ENCODE data around the gene VAMP4.

- TF ChIP-seq, protein P1, sequence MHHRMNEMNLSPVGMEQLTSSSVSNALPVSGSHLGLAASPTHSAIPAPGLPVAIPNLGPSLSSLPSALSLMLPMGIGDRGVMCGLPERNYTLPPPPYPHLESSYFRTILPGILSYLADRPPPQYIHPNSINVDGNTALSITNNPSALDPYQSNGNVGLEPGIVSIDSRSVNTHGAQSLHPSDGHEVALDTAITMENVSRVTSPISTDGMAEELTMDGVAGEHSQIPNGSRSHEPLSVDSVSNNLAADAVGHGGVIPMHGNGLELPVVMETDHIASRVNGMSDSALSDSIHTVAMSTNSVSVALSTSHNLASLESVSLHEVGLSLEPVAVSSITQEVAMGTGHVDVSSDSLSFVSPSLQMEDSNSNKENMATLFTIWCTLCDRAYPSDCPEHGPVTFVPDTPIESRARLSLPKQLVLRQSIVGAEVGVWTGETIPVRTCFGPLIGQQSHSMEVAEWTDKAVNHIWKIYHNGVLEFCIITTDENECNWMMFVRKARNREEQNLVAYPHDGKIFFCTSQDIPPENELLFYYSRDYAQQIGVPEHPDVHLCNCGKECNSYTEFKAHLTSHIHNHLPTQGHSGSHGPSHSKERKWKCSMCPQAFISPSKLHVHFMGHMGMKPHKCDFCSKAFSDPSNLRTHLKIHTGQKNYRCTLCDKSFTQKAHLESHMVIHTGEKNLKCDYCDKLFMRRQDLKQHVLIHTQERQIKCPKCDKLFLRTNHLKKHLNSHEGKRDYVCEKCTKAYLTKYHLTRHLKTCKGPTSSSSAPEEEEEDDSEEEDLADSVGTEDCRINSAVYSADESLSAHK (tag by site-specific recombination; IDR thresholded peaks at IDR 0.05), result no peak
- no peak for TF ChIP-seq CTCF (tag by site-specific recombination; IDR thresholded peaks at IDR 0.05)
- TF ChIP-seq ZNF654 (tag by site-specific recombination; IDR thresholded peaks at IDR 0.05; ENCODE audit: low read depth), result no peak
- TF ChIP-seq, protein P2, sequence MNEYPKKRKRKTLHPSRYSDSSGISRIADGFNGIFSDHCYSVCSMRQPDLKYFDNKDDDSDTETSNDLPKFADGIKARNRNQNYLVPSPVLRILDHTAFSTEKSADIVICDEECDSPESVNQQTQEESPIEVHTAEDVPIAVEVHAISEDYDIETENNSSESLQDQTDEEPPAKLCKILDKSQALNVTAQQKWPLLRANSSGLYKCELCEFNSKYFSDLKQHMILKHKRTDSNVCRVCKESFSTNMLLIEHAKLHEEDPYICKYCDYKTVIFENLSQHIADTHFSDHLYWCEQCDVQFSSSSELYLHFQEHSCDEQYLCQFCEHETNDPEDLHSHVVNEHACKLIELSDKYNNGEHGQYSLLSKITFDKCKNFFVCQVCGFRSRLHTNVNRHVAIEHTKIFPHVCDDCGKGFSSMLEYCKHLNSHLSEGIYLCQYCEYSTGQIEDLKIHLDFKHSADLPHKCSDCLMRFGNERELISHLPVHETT (tag by site-specific recombination; IDR thresholded peaks at IDR 0.05), result no peak
- TF ChIP-seq YY1 (tag by site-specific recombination; IDR thresholded peaks at IDR 0.05), result no peak
- TF ChIP-seq ZBTB7A (tag by site-specific recombination; IDR thresholded peaks at IDR 0.05; ENCODE audit: low read depth), result no peak
- no peak for TF ChIP-seq ZNF366 (tag by site-specific recombination; conservative IDR thresholded peaks at IDR 0.05)
- no peak for TF ChIP-seq ZNF175 (tag by site-specific recombination; IDR thresholded peaks at IDR 0.05)
- TF ChIP-seq TCF7L2 (IDR thresholded peaks at IDR 0.05; ENCODE audit: borderline replicate concordance, low read depth, low read length), result no peak
- no peak for TF ChIP-seq ZNF585B (tag by site-specific recombination; IDR thresholded peaks at IDR 0.05)
Observed at GRCh38 chr1:171718848-171719247, 23.0 kb downstream of the VAMP4 start.
